CD4-positive, alpha-beta T cell treated with Interleukin-4 for 4 hours (primary cell): ENCODE results near the gene ANGPTL4.
"Not testable (repeated sequence)": the region's sequence is repeated elsewhere in the genome, so short reads cannot be mapped to it uniquely, and the experiment has no call there.

ENCODE experiments used
- DNase-seq: peaks from one replicate; pipeline ENCODE4 v3.0.0-alpha.2; 2020

Gene ANGPTL4

DNA sequence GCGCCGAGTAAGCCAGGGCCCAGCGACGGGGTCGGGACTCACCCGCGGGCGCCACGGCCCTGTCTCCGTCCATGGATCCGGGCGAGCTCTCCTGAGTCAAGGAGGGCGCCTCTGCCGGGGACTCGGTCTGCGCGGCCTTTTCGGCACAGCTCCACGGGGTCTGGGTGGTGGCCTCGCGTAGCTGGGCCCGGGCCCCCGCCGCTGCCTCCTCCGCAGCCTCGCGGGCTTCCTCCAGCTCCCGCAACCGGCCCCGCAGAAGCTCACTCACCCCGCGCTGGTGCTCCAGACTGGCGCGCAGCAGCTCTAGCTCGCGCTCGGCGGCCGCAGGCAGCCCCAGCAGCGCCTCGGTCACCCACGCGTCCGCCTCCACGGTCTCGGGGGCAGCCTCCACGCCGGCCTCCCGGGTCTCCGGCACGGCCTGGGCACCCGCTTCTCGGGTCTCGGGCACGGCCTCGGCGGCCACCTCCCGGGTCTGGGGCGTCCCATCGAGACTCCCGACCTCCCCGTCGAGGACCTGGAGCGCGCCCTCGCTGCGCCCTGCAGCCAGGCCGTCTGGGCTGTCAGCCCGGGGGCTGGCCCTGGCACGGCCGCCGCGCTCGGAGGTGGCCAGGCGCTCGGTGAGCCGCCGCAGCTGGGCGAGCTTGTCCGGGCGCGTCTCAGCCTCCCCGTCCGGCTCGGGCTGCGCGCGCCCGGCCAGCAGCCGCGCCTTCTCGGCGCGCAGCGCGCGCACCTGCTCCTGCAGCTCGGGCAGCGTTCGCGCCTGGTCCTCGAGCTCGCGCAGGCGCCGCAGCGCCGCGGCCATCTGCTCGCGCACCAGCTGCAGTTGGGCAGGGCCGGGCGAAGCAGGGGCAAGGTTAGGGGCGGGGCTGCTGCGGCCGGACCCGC lies 29.3 kb upstream of the ANGPTL4 start:
- no peak for DNase-seq

DNA sequence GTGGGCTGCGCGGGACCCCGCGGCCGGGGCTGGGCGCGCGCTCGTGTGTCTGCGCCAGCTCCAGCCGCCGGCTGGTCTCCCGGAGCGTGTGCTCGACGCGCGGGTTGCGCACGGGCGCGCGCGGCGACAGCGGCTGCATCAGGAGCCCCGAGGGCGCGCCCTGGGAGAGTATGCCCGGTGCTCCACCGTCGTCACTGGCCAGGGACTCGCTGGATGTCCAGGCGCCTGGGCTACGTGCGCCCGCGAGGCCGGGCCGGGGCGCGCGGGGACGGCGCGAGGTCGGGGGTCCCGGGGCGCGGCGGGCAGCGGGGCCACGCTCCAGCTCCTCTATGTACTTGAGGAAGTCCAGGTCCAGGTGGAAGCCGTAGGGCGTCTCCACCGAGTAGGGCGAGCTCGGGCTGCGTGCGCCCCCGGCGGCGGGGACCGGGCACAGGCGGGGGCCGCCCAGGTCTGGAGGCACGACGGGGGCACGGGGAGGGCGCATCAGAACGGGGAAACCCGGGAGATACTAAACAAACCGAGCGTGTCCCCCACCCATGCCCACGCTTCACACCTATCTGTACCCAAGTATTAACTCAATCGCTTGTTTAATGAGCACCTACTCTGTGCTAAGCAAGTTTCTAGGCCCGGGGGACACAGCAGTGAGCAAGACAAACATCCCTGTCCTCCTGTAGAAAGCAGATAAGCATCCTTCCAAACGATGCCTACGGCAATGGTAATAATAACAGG lies 28.4 kb upstream of the ANGPTL4 start:
- DNase-seq: no peak

DNA sequence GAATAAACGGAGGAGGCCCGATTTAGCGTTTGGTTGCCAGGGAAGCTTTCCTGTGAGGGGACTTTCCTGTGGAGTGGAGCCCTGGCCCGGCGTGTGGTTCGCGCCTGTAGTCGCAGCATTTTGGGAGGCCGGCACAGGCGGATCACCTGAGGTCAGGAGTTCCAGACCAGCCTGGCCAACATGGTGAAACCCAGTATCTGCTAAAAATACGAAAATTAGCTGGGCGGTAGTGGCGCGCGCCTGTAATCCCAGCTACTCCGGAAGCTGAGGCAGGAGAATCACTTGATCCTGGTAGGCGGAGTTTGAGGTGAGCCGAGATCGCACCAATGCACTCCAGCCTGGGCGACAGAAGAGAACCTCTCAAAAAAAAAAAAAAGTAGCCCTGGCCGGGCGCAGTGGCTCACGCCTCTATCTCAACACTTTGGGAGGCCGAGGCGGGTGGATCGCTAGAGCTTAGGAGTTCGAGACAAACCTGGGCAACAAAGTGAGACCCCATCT lies 27.8 kb upstream of the ANGPTL4 start:
- no peak for DNase-seq

DNA sequence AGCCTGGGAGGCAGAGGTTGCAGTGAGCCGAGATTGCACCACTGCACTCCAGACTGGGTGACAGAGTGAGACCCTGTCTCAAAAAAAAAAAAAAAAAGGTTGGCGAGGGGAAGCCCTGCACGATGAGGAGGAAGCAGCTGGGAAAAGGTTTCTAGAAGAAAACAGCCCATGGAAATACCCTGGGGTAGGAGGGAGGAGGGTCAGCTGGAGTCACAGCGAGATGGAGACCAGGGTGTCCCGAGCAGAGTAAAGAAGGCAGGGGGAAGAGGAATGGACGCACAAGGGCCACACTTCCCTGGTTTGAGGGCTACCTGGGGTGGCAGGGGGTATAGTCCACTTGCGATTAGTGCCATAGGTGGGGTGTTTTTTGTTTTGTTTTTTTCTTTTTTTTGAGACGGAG lies 27.3 kb upstream of the ANGPTL4 start:
- no peak for DNase-seq

DNA sequence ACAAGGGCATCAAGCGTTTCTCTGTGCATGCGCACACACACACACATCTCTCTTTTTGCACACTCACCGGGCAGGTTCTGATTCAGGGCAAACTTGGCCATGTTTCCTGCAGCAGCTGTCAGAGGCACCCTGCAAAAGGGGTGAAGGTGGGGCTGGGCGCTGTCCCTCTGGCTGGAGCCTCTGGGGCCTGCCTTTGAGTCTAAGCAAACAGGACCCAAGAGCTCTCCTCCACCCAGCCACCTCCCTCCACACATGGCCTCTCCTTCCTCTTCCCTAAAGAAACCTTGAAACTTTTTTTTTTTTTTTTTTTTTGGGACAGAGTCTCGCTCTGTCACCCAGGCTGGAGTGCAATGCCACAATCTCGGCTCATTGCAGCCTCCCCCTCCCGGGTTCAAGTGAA lies 26.2 kb upstream of the ANGPTL4 start:
- no peak for DNase-seq

DNA sequence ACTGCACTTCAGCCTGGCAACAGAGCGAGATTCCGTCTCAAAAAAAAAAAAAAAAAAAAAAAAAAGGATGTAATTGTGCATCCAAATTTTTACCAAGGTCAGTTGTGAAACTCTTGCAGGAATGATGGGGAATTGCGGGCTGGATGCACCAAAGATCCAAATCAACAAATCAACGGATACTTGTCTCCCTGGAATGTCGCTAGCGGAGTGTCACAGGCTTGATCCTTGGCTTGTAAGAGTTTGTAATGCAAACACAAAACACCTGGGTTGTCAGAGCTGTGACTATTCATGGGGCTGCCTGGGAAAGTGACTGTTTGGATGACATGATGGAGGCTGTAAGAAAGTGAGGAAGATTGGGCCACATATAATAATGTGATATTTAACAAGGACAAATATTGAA lies 25.1 kb upstream of the ANGPTL4 start:
- no peak for DNase-seq

DNA sequence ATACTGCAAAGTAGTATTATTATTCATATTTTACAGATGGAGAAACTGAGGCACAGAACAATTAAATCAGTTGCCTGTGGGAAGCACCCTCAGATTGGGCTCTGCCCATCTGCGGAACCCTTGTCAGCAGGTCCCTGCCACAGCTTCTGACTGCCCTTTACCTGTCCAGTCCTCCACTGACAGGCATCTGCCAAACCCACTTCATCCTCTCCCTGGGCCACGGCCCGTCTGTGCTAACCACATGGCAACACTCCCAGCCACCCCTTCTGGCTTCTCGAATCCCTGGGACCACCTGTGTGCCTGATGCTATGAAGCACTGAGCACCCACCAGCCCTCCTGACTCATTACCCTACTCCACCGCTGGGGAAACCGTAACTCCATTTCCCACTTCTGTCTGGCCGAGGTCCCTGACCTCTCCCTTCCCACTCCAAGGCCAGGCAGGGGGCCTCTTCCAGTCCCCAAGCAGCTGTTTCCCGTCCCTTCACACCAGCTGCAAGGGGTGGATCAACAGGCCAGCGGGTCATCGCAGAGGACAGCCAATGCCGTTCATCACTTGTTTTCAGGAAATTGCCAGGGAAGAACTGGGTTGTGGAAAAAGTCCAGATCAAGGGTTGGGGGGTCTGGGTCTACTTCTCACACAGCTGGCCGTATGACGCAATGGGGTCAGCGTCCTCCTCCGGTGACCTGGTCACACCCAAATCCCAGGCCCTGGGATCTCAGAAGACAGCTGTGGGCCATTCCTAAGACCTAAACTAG lies 23.4 kb upstream of the ANGPTL4 start:
- DNase-seq: no peak

DNA sequence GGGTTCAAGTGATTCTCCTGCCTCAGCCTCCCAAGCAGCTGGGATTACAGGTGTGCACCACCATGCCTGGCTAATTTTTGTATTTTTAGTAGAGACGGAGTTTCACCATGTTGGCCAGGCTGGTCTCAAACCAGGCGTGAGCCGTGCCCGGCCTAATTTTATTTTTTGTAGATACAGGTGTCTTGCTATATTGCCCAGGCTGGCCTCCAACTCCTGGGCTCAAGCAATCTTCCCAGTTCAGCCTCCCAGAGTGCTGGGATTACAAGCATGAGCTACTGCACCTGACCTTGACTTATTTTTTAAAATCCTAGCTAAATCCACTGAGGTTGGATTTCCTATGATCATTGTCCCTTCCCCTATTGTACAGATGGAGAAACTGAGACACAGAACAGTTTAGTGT lies 22.5 kb upstream of the ANGPTL4 start:
- DNase-seq: not testable (repeated sequence)

DNA sequence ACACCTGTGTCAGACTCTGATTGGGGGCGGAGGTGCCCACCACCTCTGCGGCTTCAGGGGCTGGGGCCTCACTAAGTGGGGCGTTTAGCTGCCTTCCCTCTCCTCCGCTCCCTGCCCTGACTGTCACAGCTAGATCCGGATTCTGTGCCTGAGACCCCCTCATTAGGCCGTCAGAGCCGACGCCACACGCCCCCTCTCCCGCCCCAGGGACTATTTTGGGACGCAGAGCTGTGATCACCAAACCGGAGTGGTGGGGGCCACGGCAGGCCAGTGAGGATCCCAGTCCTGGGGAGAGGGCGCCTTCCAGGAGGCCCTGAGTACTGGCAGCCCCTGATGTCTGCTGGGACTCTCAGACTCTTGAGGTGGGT lies 21.7 kb upstream of the ANGPTL4 start:
- DNase-seq: no peak

DNA sequence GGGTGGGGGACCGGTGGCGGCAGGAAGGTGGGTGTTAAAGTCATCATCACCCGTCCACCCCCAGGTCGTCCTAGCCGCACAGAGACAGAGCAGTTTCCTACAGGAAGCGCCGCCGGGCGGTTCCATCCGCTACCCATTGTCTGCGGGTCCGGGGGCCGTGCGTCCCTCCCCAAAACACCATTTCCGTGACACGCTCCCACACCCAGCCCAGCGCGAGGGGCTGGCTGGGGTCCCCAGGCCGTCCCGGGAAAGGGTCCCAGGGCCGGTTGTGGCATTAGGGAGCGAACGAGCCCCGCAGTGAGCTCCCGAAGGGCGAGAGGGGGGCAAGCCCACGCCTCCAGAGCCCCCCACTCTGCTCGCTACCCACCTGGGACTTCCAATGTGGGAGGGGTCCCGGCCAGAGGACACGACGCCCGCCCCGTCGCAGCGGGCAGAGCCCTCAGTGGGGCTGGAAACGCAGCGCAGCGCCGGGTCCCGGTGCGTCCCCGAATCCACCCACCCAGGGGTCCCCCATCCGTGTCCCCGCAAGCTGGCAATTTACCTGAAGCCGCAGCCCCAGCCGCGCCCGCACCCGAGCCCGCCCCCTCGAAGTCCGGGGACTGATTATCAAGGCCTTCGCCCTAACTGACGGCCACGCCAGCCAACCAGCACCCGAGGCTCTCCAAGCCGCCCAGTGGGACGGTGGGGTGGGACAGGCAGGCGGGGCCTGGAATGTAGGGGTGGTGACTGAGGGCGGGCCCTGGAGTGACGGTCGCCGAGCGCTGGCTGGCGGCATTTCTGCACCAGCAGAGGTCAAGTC lies 21.1 kb upstream of the ANGPTL4 start, which contains the start of gene KANK3:
KANK3 (minus strand) TSS at position 579 of the 799 bp plus-strand sequence. CDS start 5,434 bp downstream, outside the sequence.
- DNase-seq: peak; percentile 95

DNA sequence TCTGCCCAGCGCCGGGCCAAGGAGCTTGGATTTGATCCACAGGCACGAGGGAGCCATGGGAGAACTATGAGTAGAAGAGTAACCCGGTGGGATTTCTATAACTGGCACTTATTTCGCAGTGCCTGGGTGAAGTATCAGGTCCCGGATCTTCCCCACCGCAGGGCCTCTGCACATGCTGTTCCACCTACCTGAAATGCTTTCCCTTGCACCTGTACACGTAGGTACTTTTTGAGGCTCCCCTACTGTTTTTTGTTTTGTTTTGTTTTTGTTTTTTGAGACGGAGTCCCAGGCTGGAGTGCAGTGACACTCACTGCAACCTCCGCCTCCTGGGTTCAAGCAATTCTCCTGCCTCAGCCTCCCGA lies 20.5 kb upstream of the ANGPTL4 start:
- DNase-seq: no peak

DNA sequence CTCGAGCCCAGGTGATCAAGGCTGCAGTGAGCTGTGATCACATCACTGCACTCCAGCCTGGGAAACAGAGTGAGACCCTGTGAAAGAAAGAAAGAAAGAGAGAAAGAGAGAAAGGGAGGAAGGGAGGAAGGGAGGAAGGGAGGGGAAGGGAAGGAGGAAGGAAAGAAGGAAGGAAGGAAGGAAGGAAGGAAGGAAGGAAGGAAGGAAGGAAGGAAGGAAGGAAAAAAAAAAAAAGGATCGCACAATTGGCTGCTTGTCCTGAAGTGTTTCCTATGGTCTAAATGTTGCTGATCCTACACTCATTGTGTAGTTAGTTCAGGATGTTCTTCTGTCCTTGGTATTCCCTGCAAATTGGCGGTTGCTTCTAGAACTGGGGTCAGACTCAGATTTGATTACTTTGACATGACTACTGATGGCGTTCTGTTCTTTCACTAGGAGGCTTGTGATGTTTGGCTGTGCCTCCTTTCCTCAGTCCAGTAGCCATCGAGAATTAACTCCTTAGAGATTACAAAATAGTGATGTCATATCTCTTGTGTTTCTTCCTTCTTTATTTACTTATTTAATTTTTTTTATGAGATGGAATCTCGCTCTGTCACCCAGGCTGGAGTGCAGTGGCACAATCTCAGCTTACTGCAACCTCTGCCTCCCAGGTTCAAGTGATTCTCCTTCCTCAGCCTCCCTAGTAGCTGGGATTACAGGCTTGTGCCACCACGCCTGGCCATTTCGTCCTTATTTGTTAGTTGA lies 14.2 kb upstream of the ANGPTL4 start:
- not testable (repeated sequence) for DNase-seq

DNA sequence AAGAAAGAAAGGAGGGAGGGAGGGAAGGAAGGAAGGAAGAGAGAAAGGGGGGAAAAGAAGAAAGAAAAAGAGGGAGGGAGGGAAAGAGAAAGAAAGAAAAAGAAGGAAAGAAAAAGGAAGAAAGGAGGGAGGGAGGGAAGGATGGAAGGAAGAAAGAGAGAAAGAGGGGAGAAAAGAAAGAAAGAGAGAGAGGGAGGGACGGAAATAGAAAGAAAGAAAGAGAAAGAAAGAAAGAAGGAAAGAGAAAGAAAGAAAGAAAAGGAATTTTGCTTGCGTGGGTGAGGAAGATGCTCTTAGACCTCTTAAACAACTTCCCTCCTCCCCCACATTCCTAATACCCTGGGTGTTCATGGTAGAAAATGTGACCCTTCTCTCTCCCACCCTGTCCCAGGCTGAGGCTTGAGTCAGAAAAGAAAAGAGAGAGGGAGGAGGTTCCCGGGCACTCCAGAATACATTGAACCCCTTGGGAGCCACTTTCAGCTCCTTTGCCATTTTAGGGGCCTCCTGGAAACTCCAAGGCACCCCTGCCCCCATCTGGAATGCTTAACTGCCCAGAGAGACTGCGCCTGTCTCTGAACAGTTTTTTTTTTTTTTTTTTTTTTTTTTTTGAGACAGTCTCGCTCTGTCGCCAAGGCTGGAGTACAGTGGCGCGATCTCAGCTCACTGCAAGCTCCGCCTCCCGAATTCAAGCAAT lies 11.7 kb upstream of the ANGPTL4 start:
- no peak for DNase-seq

DNA sequence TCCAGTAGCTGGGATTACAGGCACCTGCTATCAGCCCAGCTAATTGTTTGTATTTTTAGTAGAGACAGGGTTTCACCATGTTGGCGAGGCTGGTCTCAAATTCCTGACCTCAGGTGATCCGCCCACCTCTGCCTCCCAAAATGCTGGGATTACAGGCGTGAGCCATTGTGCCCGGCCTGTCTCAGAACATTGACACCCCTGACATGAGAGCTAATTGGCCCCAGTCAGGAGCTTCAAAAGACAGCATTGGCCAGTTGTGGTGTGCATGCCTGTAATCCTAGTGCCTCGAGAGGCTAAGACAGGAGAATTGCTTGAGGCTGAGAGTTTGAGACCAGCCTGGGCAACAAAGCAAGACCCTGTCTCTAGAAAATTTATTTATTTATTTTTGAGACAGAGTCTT lies 11.1 kb upstream of the ANGPTL4 start:
- not testable (repeated sequence) for DNase-seq

DNA sequence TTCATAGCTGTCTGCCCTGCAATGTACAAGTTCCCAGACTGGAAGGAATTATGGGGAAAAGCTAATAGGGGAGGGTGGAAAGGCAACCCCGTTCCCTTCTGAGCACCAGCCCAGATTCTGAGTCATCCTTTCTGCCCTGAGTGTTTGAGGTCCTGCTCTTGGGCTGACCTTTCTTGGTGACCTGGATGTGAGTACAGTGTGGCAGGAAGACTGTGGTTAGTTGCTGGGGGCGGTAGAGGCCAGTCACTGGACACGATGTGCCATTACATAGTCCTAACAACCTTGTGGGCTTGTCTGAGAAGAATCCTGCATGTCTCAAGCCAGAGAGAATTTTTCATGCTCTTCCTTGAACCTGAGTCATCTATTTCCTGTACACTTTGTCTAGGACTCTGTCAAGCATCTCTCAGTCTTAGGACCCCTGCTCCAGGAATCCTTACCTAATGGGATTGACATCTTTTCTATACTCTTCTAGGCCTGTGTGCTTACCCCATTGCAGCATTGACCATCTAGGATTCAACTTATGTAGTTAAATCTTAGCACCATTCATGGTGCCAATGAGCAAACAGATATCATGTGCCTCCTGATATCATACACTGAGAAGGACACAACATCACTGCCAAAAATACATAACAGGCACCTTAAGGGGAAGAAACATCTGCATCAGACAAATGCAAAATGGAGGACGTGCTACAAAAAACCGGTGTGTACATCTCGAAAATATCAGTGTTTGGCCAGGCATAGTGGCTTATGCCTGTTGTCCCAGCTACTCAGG lies 8.1 kb upstream of the ANGPTL4 start:
- no peak for DNase-seq

DNA sequence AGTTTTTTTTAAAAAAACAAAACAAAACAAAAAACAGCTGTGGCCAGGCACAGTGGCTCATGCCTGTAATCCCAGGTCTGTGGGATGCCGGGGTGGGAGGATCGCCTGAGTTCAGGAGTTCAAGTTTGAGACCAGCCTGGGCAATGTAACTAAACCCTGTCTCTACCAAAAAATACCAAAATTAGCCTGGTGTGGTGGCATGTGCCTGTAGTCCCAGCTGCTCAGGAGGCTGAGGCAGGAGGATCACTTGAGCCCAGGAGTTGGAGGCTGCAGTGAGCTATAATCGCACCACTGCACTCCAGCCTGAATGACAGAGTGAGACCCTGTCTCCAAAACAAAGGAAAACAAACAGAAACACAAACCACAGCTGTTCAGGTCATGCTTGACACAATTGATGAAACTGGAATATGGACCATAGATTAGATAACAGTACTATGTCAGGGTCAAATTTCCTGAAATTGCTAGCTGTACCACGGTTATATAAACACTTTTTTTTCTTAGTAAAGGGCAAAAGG lies 6.9 kb upstream of the ANGPTL4 start:
- no peak for DNase-seq

DNA sequence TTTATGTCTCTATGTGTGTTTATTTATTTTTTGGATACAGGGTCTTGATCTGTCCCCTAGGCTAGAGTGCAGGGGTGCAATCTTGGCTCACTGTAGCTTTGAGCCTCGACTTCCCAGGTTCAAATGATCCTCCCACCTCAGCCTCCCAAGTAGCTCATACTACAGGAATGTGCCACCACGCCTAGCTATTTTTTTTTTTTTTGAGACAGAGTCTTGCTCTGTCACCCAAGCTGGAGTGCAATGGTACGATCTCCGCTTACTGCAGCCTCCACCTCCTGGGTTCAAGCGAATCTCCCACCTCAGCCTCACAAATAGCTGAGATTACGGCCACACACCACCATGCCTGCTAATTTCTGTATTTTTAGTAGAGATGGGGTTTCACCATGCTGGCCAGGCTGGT lies 5.0 kb upstream of the ANGPTL4 start:
- DNase-seq: no peak

DNA sequence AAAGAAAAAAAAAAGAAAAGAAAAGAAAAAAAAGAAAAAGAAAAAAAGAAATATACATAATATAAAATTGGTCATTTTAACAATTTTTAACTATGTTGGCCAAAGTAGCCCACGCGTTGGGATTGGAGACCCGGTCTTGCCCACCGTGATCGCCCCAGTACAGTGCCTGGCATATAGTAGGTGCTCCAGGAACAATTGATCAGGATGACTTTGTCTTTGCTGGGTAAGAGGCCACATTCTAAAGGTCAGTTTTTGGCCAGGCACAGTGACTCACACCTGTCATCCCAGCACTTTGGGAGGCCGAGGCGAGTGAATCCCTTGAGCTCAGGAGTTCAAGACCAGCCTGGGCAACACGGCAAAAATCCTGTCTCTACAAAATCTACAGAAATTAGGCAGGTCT lies 3.8 kb upstream of the ANGPTL4 start:
- DNase-seq: no peak

DNA sequence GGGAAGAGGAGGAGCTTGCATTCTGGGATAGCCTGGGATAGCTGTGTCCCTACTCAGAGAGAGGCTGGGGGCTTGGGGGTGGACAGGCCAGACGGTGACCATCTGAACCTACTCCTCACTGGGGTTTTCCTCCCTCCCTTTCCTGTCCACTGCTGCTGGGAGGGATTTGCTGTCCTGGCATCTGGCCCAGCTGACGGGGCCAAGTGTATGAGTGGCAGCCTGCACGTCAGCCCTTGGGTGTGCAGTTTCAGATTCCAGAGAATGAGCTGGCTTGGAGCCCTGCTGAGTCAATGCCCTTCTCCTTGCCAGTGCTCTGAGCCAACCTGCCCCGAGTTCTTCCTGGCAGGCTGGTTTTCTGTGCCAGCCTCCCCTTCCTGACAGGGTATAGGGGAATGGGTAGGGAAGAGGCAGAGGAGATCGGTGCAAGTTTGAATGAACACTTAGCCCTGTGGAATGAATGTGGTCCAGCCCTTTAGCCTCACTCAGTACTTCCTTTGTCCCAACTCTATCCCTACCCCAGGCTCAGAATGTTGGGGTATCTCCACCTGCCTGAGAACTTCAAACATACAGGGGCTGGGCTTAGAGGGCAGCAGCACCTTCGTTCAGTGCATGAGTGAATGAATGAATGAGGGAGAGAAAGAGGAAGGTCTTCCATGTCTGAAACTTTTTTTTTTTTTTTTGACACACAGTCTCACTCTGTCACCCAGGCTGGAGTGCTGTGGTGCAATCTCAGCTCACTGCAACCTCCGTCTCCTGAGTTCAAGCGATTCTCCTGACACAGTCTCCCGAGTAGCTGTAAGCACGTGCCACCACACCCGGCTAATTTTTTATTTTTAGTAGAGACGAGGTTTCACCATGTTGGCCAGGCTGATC lies 1.8 kb upstream of the ANGPTL4 start:
- DNase-seq: no peak
